HG02852 (cell line): ENCODE results near the gene SUPT3H.

Experiments
- ATAC-seq: cut with Tn5 transposase; IDR thresholded peaks from one replicate; pipeline ENCODE4 v1.9.1; 2021; ENCODE audit warnings: mild to moderate bottlenecking, moderate library complexity; ENCODE audit not compliant: unreplicated experiment

SUPT3H gene

GRCh38 chr6:44855562-44856411 lies 521.9 kb downstream of the SUPT3H start:
- ATAC-seq: no peak

GRCh38 chr6:44854712-44855443 lies 522.9 kb downstream of the SUPT3H start:
- no peak for ATAC-seq

GRCh38 chr6:44851176-44851575 lies 526.6 kb downstream of the SUPT3H start:
- ATAC-seq: no peak

GRCh38 chr6:44850312-44850711 lies 527.4 kb downstream of the SUPT3H start:
- ATAC-seq: no peak

- no peak for ATAC-seq
Observed at GRCh38 chr6:44849806-44850205, 527.9 kb downstream of the SUPT3H start.

GRCh38 chr6:44843734-44844133 lies 534.0 kb downstream of the SUPT3H start:
- no peak for ATAC-seq

GRCh38 chr6:44842616-44843015 lies 535.1 kb downstream of the SUPT3H start:
- ATAC-seq: no peak

GRCh38 chr6:44841829-44842228 lies 535.9 kb downstream of the SUPT3H start:
- no peak for ATAC-seq

- no peak for ATAC-seq
Observed at GRCh38 chr6:44837741-44838140, 540.0 kb downstream of the SUPT3H start.

- no peak for ATAC-seq
Observed at GRCh38 chr6:44837255-44837654, 540.5 kb downstream of the SUPT3H start.

GRCh38 chr6:44833248-44833647 lies 544.5 kb downstream of the SUPT3H start:
- no peak for ATAC-seq

- no peak for ATAC-seq
Observed at GRCh38 chr6:44831002-44831610, 546.6 kb downstream of the SUPT3H start.

GRCh38 chr6:44829836-44830235 lies 547.9 kb downstream of the SUPT3H start:
- ATAC-seq: no peak

GRCh38 chr6:44828780-44829179 lies 549.0 kb downstream of the SUPT3H start:
- no peak for ATAC-seq

GRCh38 chr6:44826025-44826676 lies 551.6 kb downstream of the SUPT3H start:
- no peak for ATAC-seq

GRCh38 chr6:44825273-44825672 lies 552.5 kb downstream of the SUPT3H start:
- no peak for ATAC-seq

- no peak for ATAC-seq
Observed at GRCh38 chr6:44824567-44824966, 553.2 kb downstream of the SUPT3H start.

GRCh38 chr6:44820759-44821158 lies 557.0 kb downstream of the SUPT3H start:
- no peak for ATAC-seq

GRCh38 chr6:44820321-44820720 lies 557.4 kb downstream of the SUPT3H start:
- no peak for ATAC-seq

GRCh38 chr6:44811456-44811855 lies 566.3 kb downstream of the SUPT3H start:
- ATAC-seq: no peak

GRCh38 chr6:44809258-44809657 lies 568.5 kb downstream of the SUPT3H start:
- no peak for ATAC-seq
